Measurements from ENCODE around the gene UBE2E1.

UBE2E1 gene

DNA sequence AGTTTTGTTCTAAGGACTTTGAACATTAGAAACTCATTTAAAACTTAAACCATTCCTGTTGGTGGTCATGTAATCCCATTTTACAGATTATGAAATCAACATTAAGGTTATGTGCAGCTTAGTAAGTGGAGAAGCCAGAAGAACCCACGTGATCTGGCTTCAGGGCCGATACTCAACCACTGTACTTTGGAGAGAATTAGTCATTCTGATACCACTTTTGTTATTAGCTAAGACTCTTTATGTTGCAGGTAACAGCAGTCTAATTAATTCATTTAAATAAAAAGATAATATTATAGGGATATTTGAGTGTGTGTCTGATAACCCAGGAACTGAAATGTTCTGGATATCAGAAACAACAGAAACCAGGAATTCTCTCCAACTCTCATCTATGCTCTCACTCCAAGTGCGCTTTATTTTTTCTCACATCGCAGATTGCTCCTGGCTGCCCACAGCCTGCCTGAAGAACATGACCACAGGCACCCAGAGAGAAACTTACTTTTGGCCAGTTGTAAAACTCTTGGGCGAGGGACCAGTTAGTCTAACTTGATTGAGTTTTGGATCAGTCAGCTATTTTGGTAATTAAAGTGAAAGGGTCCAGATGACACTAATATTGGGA is 25.2 kb downstream of the UBE2E1 start:
- TF ChIP-seq, protein P1, sequence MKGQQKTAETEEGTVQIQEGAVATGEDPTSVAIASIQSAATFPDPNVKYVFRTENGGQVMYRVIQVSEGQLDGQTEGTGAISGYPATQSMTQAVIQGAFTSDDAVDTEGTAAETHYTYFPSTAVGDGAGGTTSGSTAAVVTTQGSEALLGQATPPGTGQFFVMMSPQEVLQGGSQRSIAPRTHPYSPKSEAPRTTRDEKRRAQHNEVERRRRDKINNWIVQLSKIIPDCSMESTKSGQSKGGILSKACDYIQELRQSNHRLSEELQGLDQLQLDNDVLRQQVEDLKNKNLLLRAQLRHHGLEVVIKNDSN (IDR thresholded peaks at IDR 0.05), result no peak
- TF ChIP-seq YY1 (IDR thresholded peaks at IDR 0.05; ENCODE audit: low read depth), result no peak
- no peak for TF ChIP-seq TEAD4 (IDR thresholded peaks at IDR 0.05)
- no peak for TF ChIP-seq EGR1 (IDR thresholded peaks at IDR 0.05)
- no peak for TF ChIP-seq EP300 (IDR thresholded peaks at IDR 0.05; ENCODE audit: borderline replicate concordance)
- TF ChIP-seq RAD21 (IDR thresholded peaks at IDR 0.05; ENCODE audit: low read depth), result no peak
- TF ChIP-seq, protein P2, sequence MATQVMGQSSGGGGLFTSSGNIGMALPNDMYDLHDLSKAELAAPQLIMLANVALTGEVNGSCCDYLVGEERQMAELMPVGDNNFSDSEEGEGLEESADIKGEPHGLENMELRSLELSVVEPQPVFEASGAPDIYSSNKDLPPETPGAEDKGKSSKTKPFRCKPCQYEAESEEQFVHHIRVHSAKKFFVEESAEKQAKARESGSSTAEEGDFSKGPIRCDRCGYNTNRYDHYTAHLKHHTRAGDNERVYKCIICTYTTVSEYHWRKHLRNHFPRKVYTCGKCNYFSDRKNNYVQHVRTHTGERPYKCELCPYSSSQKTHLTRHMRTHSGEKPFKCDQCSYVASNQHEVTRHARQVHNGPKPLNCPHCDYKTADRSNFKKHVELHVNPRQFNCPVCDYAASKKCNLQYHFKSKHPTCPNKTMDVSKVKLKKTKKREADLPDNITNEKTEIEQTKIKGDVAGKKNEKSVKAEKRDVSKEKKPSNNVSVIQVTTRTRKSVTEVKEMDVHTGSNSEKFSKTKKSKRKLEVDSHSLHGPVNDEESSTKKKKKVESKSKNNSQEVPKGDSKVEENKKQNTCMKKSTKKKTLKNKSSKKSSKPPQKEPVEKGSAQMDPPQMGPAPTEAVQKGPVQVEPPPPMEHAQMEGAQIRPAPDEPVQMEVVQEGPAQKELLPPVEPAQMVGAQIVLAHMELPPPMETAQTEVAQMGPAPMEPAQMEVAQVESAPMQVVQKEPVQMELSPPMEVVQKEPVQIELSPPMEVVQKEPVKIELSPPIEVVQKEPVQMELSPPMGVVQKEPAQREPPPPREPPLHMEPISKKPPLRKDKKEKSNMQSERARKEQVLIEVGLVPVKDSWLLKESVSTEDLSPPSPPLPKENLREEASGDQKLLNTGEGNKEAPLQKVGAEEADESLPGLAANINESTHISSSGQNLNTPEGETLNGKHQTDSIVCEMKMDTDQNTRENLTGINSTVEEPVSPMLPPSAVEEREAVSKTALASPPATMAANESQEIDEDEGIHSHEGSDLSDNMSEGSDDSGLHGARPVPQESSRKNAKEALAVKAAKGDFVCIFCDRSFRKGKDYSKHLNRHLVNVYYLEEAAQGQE (IDR thresholded peaks at IDR 0.05; ENCODE audit: low read depth), result no peak
- no peak for TF ChIP-seq ZBTB7A (IDR thresholded peaks at IDR 0.05; ENCODE audit: low read depth)
- TF ChIP-seq, protein P3, sequence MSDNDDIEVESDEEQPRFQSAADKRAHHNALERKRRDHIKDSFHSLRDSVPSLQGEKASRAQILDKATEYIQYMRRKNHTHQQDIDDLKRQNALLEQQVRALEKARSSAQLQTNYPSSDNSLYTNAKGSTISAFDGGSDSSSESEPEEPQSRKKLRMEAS (IDR thresholded peaks at IDR 0.05), result no peak
- no peak for TF ChIP-seq TCF12 (IDR thresholded peaks at IDR 0.05; ENCODE audit: low read depth)
- TF ChIP-seq NFIC (IDR thresholded peaks at IDR 0.05), result no peak
- TF ChIP-seq FOXM1 (IDR thresholded peaks at IDR 0.05; ENCODE audit: borderline replicate concordance, low read depth), result no peak
- no peak for TF ChIP-seq TAF1 (IDR thresholded peaks at IDR 0.05; ENCODE audit: low read depth)
- no peak for TF ChIP-seq CEBPB (IDR thresholded peaks at IDR 0.05)
- no peak for TF ChIP-seq CREB1 (IDR thresholded peaks at IDR 0.05; ENCODE audit: low read depth)

DNA sequence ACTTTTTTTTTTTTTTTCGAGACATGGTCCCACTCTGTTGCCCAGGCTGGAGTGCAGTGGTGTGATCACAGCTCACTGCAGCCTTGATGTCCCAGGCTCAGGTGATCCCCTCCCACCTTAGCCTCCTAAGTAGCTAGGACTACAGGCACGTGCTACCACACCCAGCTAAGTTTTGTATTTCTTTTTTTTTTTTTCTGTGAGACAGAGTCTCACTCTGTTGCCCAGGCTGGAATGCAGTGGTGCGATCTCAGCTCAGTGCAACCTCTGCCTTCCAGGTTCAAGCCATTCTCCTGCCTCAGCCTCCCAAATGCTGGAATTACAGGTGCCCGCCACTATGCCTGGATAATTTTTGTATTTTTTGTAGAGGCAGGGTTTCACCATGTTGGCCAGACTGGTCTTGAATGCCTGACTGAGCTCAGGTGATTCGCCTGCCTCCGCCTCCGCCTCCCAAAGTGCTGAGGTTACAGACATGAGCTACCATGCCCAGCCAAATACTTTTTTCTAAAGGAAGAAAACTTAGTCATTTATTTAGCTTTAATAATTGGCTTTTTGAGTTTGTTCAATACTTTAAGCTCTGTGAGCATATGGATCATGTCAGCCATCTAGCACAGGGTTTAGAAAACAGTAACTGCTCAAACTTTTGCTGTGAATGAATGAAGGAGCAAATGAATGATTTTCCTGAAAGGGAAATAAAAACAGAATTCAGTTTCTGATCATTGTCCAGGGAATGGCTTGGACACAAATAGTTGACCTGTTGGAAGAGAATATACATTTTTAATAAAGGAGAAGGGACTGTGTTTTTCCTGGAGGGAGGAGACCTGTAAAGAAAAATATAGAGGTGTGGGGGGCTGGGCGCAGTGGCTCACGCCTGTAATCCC is 26.0 kb downstream of the UBE2E1 start:
- no peak for TF ChIP-seq CEBPB (IDR thresholded peaks at IDR 0.05)
- TF ChIP-seq NFIC (IDR thresholded peaks at IDR 0.05), result no peak
- TF ChIP-seq, protein P3 (IDR thresholded peaks at IDR 0.05), result peak; percentile 58; the same call in 1 of the 2 replicates
- no peak for TF ChIP-seq EGR1 (IDR thresholded peaks at IDR 0.05)
- TF ChIP-seq RAD21 (IDR thresholded peaks at IDR 0.05; ENCODE audit: low read depth), result no peak
- TF ChIP-seq TCF12 (IDR thresholded peaks at IDR 0.05; ENCODE audit: low read depth), result 0 out of 2 replicates have a peak, but pooled peaks have one; percentile 12
- TF ChIP-seq, protein P1 (IDR thresholded peaks at IDR 0.05), result peak; percentile 37; the same call in 1 of the 2 replicates
- no peak for TF ChIP-seq TEAD4 (IDR thresholded peaks at IDR 0.05)

DNA sequence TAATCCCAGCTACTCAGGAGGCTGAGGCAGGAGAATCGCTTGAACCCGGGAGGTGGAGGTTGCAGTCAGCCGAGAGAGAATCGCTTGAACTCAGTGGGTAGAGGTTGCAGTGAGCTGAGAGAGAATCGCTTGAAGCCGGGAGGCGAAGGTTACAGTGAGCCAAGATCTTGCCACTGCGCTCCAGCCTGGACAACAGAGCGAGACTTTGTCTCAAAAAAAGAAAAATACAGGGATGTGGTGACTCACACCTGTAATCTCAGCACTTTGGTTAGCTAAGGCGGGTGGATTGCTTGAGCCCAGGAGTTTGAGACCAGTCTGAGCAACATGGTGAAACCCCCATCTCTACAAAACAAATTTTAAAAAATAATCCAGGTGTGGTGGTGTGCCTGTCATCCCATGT is 26.8 kb downstream of the UBE2E1 start:
- TF ChIP-seq, protein P3 (IDR thresholded peaks at IDR 0.05), result no peak
- TF ChIP-seq, protein P2 (IDR thresholded peaks at IDR 0.05; ENCODE audit: low read depth), result no peak
- TF ChIP-seq, protein P1 (IDR thresholded peaks at IDR 0.05), result no peak
- TF ChIP-seq TCF12 (IDR thresholded peaks at IDR 0.05; ENCODE audit: low read depth) (no peak), YY1 (IDR thresholded peaks at IDR 0.05; ENCODE audit: low read depth) (no peak), RAD21 (IDR thresholded peaks at IDR 0.05; ENCODE audit: low read depth) (no peak), EGR1 (IDR thresholded peaks at IDR 0.05) (no peak), ZBTB7A (IDR thresholded peaks at IDR 0.05; ENCODE audit: low read depth) (no peak), EP300 (IDR thresholded peaks at IDR 0.05; ENCODE audit: borderline replicate concordance) (no peak), CREB1 (IDR thresholded peaks at IDR 0.05; ENCODE audit: low read depth) (no peak), TAF1 (IDR thresholded peaks at IDR 0.05; ENCODE audit: low read depth) (no peak), CEBPB (IDR thresholded peaks at IDR 0.05) (no peak), NFIC (IDR thresholded peaks at IDR 0.05) (no peak), TEAD4 (IDR thresholded peaks at IDR 0.05) (no peak), FOXM1 (IDR thresholded peaks at IDR 0.05; ENCODE audit: borderline replicate concordance, low read depth) (no peak)

DNA sequence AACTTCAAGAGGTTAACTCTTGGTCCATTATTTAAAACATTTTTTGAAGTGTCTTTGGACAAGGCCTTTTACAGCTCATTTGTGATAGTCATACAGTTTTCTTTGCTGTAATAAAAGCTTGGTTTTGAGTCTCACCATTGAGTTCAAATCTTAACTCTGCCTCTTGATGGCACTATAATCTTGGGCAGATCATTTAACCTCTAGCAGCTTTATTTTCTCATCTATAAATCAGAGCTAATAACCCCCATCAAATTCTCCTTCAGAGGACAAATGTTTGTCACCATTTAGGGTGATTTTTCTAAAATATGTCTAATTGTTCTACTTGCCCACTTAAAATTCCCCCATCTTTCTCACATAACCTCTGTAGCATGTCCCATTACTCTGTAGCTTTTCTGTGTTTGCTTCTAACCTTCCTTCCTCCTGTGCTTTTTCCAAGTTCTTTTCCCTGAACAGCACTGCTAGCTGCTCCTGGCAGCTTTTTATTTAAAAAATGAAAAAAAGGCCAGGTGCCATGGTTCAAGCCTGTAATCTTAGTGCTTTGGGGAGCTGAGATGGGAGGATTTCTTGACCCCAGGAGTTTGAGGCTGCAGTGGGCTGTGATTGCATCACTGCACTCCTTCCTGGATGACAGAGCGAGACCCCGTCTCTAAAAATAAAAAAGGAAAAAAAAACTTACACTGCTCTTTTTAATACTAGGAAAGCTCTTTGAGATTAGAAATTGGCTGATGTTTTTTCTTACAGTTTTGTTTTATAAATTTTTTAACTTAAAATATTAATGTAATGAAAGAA is 28.5 kb downstream of the UBE2E1 start:
- TF ChIP-seq EGR1 (IDR thresholded peaks at IDR 0.05), result no peak
- TF ChIP-seq TAF1 (IDR thresholded peaks at IDR 0.05; ENCODE audit: low read depth), result no peak
- peak; percentile 26; the same call in 1 of the 2 replicates for TF ChIP-seq RAD21 (IDR thresholded peaks at IDR 0.05; ENCODE audit: low read depth)

Measured in Ishikawa (cell line).